NCI-H128 (cell line): ENCODE results near the gene CRADD.
"Not testable (repeated sequence)": the region's sequence is repeated elsewhere in the genome, so short reads cannot be mapped to it uniquely, and the experiment has no call there.

Experiments used
- DNase-seq: peaks from one replicate; lab custom pipeline; 2025; ENCODE audit not compliant: unreplicated experiment; lab: John Stamatoyannopoulos, UW

The CRADD gene

DNA sequence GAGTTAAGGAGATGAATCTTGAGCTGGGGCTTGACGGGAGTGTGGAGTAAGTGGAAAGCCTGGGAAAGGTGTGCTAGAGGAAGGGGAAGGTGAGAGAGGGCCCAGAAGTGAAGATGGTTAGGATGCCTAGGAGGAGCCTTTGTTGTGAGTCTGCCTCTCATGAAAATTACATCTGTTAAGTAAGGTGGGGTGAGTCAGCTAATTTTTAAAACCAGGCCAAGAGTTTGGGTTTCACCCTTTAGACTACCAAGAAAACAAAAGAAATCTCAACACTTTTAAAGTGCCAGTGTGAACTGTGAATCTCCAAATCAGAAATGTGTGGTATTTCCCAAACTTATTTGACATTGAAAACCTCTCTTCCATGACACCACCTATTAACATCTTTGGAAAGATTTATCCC is 185.2 kb downstream of the CRADD start:
- no peak for DNase-seq

DNA sequence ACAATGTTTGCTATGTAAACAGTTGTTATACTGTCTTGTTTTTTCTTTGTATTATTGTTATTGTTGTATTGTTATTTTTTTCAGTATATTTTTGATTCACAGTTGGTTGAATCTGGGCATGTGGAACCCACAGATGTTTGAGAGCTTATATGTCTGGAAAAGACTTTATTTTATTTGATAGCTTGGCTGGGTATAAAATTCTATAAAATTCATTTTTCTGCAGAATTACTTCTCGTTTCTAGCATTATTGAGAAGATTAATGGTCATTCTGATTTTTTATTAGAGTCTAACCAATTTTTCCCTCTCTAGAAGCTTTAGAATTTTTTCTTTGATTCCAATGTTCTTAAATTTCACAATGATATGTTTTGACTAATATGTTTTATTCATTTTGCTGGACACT is 188.6 kb downstream of the CRADD start:
- no peak for DNase-seq

DNA sequence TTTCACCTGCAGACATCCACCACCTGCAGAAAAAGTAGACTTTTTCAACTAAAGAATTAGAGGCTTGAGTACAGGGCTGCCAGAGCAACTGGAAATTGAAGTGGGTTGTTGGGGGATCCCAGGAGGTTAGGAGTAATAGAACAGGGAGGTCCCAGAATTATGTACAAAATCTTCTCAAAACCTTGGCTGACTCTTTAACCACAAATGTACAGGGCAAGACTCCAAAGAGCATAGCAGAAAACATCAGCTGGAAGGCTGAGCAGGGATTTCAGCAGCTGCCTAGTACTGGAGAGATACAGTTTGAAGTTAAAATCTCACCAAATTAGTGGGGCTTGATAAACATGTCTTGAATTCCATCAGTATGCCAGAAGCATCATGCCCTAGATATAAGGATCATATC is 191.6 kb downstream of the CRADD start:
- DNase-seq = no peak

DNA sequence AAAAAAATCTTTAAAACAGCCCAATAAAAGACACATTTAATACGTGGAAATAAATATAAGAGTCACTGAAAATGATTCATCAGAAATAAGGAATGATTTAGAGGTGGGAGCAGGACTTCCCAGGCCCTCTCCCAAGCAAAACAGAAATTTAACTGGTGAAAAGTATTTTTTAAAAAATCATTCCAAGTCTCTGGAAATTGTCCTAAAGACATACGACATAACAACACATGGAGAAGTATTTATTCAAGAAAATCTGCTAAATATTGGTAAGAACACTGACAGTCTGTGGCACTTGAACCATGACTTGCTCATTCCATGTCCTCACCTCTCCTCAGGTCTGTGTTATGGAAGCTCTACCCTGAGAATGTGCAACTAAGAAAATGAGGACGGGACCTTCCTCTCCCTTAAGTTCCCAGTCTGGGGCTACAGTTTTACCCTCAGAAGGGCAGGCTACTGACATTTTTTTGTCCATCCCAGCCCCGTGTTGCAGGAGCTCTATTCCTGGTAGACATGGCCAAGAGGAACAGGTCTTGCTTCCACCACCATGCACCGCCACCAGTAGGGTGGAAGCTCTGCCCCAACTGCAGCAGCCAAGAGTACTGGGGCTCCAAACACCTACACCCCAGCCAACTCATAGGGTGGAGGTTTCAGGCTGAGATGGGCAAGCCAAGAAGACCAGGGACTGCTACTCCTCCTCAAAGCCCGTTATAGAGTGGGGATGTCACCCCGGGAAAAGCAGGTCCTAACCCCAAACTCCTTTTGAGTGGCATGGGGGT is 193.0 kb downstream of the CRADD start:
- DNase-seq = no peak

- not testable (repeated sequence) for DNase-seq
Measured at GRCh38 chr12:93871566-93871965, 194.4 kb downstream of the CRADD start.

DNA sequence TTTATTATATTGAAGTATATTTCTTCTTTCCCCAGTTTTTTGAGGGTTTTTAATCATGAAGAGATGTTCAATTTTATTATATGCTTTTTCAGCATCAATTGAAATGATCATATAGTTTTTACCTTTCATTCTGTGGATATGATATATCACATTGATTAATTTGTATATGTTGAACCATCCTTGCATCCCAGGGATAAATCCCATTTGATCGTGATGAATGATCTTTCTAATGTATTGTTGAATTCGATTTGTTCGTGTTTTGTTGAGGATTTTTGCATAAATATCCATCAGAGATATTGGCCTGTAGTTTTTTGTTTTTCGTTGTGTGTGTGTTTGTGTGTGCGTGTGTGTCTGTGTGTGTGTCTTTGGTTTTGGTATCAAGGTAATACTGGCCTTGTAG is 196.4 kb downstream of the CRADD start:
- no peak for DNase-seq

DNA sequence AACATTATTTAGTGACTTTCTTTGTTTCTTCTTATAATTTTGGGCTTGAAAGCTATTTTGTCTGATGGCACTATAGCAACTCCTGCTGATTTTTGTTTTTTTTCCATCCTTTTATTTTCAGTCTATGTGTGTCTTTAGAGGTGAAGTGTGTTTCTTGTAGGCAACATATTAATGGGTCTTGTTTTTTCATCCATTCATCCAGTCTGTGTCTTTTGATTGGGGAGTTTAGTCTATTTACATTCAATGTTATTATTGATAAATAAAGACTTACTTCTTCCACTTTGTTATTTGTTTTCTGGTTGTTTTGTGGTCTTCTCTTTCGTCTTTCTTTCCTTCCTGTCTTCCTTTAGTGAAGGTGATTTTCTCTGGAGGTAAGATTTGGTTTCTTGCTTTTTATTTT is 198.0 kb downstream of the CRADD start:
- DNase-seq = no peak

GRCh38 chr12:93876360-93876759 is 199.2 kb downstream of the CRADD start:
- DNase-seq = no peak

- no peak for DNase-seq
Measured at GRCh38 chr12:93877446-93877845, 200.3 kb downstream of the CRADD start.

GRCh38 chr12:93879476-93880421 is 202.6 kb downstream of the CRADD start:
- DNase-seq = no peak

GRCh38 chr12:93880853-93881522 is 203.8 kb downstream of the CRADD start:
- no peak for DNase-seq

DNA sequence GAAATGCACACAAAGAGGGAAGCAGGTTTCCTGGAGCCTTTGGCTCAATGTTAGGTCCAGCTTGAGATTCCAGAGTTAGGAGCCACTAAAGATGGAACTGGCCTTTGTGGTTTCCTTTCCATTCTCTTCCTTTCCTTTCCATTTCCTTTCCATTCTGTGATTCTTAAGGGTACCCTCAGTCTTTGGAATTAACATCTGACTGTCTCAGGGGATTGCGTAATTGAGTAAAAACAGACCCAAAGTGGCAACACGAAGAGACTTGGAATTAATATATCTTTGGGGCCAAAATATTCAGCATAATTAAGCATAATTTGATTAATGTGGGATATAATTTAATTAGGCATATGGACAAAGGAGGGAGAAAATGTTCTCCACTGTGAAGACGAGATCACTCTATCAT is 205.6 kb downstream of the CRADD start:
- DNase-seq = no peak

- DNase-seq = no peak
Measured at GRCh38 chr12:93883436-93884154, 206.4 kb downstream of the CRADD start.

DNA sequence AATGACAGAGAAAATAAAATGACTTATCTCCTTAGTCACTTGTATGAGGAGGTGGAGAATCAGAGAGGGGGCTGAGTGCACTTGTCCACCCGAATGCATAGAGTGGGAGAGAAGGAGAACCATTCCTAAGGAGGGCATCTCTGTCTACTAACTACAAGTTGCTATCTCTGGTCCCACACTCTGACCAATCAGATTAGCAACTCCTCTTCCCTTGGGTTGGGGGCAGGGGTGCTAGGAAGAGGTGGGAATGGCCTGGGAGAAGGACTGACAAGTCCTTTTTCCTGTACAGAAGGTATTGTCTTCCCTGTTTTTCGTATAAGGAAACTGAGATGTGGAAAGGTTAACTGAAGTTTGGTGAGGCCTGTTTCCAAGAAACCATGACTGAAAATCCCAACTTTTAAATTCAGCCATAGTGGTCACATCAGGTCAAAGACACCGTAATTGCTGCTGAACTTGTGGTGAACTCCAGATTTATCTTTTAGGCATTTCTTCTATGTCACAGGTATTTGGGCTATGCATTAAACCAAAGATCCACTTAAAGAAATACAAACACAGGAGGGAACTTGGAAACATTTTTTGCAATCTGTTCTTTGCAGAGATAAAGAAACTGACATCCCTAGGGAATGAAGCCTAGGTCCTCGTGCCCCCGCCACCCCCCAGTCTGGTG is 207.8 kb downstream of the CRADD start:
- no peak for DNase-seq

GRCh38 chr12:93885973-93886532 is 208.9 kb downstream of the CRADD start:
- not testable (repeated sequence) for DNase-seq

DNA sequence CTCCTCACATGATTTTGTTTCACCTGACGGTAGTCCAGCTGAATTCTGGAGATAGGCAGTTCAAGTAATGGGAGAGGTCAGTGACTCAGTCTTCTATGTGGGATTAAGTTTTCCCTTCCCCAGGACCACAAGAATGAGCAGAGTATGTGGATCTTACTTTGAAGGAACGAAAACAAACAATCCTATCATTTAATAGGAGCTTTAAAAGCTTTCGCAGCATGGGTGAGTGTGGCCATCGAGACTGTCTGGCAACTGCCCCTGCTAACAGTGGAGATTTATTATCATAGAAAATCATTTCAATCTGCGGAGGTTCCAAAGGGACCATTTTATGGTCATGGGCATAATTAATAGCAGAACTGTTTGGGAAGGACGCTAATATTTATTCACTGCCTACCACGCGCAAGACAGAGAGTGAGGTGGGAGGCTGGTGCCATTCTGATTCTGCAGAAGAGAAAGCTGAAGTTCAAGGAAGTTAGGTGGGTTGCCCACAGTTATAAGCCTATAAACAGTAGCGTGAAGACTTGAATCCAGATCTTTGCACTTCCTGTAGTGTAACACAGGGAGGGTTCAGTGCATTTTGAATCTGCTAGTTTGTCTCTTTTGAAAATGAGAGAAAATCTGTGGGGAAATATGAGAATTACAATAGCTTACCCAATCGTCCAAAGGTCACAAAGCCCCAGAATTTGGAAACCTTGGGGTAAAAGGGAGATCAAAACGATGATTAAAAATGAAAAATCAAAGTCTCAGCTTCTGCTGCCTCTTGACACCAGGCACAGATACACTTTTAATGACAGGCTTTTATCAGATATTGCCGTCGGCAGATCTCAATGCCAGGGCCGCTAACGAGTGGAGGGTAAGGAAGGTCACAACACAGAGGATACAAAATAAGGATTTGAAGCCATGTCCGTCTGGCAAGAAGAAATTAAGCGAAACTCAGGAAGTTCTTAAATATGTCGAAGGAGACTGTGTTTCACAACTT is 209.6 kb downstream of the CRADD start:
- DNase-seq = no peak

GRCh38 chr12:93888964-93889363 is 211.8 kb downstream of the CRADD start:
- DNase-seq = no peak

DNA sequence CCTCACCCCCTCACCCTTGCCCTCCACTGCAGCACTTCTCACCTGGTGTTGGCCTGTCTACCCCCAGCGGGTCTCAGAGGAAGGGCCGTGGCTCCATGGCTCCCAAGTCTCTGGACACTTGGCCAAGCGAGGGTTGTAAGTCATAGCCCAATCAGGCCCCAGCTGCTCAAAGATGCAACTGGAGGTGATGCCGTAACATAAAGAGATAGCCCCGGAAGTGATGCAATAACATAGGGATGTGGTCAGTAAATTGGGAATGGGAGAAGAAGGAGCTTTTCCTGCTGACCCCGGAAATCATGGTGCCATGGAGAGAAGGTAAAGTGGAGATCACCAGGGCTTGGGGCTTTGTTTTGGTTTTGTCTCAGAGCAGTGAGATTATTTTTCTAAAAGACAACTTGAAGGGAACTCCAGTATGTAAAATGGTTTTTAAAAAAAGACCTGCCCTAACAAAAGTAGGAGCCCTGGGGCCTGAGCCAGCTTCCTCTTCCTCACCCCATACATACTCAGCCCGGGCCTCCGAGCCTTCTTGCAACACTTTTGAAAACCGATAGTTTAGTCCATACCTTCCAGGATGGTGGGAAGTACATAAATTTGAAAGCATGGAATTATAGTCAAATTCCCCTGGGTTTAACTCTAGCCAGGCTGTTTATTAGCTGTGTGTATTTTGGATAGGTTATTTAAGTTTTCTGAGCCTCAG is 212.5 kb downstream of the CRADD start:
- no peak for DNase-seq
